GM19438 (cell line): ENCODE measurements around the gene CENPT.
"Not testable (repeated sequence)": the region's sequence is repeated elsewhere in the genome, so short reads cannot be mapped to it uniquely, and the experiment has no call there.

ENCODE experiments used
- ATAC-seq: cut with Tn5 transposase; IDR thresholded peaks from one replicate; pipeline ENCODE4 v1.9.1; 2021; ENCODE audit warnings: low read depth; ENCODE audit not compliant: unreplicated experiment

Gene CENPT

DNA sequence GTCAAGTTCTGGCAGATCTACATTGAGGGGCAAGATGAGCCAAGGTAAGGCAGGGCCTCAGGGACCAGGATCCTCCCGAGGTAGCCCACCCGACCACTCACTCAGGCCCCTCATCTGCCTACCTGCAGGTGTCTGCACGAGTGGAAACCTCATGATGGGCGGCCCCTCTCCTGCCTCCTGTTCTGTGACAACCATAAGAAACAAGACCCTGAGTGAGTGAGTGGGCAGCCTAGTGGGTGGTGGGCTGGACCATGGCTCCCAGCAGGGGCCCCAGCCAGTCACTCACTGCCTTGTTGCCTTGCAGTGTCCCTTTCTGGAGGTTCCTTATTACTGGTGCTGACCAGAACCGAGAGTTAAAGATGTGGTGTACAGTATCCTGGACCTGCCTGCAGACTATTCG, 30.7 kb upstream of the CENPT start:
- ATAC-seq: no peak

DNA sequence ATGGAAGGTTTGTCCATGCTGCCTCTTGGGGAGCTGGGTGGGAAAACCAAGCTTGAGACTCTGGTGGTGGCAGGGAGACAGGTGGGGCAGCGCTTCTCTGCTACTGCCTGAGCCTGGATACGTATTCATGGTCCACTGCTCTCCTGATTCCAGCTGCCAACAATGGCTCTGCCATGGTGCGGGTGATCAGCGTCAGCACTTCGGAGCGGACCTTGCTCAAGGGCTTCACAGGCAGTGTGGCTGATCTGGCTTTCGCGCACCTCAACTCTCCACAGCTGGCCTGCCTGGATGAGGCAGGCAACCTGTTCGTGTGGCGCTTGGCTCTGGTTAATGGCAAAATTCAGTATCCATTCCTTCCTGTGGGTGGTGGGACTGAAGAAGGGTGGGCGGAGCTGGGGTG, 29.6 kb upstream of the CENPT start:
- no peak for ATAC-seq

DNA sequence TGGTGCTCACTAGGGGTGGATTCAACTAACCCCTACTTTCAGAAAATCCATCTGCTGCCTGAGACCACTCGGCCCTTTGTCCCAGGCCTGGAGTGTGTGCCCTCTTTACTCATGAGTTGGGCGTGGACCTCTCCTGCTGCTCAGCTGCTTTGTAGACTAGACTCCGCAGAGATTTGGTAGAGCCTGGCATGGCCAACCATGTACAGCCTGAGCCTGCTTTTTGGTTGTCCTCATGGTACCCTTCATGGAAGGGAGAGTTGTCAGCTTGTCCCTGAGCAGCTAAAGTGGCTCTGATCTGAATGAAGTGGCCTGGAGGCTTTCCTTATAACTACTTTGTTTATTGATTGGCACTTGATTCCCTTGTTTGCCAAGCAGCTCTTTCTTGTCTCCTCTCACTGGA, 26.9 kb upstream of the CENPT start:
- ATAC-seq: no peak

DNA sequence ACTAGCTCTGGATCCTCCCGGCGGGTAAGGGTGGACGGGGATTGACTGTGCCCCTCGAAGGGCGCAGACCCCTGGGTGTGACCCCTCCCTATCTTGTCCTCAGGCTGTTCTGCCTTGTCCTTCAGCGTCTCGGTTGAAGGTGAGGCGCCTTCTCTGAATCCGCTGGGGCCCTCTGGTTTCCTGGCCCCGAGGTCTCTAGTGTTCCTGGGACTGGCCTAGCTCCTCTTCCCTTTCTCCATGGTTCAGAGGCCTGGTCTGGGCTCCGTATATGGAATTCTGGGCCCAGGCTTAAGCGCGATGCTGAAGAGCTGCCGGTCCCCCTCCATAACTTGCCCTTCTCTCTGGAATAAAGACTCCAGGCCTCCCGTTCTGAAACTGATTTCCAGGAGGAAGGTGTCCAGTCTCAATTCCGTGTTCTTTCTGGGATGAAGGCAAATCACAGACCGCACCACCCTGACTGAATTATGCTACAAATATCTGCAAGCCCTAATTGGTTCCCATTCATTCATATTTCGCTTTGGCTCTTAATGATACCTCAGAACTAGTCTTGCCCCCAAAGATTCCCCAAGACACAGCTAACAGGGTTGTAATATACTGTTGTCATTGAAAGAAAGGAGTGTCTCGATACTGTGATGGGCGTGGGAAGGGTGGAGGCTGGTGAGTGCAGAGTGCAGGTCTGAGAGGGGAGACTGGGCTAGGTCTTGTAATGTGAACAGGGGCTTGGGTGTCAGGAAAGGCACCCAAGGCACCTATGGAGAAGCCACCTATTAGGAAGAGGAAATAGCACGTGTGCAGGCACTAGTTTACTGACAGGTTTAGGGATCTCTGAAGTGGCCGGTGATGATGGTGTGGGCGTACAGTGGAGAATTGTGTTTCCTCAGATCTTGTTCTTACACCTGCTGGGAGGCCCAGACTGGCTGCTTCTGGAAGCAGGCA, 26.2 kb upstream of the CENPT start:
- no peak for ATAC-seq

DNA sequence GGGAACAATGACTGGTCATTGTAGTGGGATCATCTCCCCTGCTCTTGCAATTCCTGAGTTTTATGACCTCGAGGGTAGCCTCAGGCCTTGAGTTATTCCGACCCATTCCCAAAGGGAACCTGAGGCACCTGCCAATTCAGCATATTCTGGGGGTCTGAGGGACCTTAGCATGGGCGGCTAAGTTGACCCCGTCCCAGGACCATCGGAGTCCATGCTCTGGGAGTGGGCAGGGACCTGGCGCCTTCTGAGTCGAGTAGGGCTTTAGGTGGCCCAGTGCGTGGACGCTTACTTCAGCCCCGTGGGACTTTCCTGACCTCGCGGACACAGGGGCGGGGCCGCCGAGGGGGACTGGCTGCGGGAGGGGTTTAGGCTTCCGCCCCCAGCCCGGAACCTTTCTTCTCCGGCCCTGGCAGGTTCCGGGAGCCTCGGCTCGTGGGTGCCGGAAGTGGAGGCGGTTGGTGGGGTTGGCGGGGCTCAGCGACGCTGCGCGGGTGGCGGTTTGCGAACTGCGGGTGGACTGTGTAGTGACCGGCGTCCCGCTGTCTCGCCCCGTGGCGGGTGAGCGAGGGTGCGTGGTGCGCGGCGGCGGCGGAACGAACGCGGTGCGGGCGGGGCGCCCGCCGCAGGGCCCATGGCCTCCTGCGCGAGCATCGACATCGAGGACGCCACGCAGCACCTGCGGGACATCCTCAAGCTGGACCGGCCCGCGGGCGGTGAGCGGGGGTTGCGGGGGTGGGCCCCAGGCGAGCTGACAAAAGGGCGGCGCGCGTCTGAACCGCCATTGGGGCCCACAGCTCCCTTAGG, 25.3 kb upstream of the CENPT start, which contains the start of gene EDC4:
TSS of gene EDC4 (plus strand) at position 422 of the 804 bp plus-strand sequence. CDS start at position 632, 210 bp downstream.
- peak; percentile 80 for ATAC-seq

DNA sequence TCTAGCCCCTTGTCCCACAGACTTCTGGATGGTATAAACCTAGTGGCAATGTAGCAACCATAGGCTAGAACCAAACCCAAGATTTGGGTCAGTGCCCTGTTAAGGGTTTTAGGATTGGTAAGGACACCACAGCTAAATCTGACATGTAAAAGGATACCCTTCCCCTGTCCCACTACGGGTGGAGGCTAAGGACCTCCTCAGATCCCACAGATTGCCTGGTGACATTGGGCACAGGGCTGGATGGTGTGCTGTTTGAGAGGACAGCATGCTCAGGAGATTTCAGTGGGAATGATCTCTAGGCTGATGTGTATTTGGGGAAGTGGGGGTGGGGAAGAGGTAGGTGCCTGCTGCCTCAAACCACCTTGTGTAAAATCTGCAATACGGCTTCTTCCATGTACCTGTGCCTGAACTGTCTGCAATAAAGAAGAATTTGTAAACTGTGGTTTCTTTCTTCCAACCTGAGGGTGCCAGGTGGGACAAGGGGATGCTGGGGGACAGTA, 24.7 kb upstream of the CENPT start:
- no peak for ATAC-seq

DNA sequence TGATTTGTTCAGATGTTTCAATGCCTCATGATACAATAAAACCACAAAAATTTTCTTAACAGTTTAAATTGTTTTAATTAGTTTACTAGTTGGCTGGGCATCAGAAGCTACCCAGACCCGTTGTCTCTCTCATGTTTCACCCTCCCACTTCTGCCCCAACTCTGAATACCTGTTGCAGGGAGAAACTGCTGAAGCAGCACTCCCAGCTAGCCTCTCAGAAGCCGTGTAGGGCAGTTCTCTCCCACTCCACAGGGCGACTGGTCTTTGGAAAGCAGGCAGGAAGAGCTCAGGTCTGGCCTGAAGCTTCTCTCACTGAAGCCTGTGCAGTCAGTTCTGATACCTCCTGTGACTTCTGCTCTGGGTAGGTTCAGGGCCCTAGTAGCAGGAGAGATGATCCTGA, 23.8 kb upstream of the CENPT start:
- no peak for ATAC-seq

DNA sequence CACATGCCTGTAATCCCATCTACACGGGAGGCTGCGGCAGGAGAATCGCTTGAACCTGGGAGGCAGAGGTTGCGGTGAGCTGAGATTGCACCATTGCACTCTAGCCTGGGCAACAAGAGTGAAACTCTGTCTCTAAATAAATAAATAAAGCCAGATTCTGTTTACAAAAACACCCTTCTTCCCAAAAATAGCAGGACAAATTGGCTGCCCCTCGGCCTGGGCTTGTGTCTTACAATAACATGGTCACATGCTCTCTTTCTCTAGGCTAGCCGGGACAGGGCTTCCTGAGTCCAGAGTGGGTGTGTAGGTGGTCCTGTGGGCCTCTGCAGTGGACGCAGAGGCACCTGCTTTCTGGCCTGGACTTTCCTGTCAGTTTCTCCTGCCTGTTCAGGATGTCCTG, 22.2 kb upstream of the CENPT start:
- ATAC-seq: no peak

DNA sequence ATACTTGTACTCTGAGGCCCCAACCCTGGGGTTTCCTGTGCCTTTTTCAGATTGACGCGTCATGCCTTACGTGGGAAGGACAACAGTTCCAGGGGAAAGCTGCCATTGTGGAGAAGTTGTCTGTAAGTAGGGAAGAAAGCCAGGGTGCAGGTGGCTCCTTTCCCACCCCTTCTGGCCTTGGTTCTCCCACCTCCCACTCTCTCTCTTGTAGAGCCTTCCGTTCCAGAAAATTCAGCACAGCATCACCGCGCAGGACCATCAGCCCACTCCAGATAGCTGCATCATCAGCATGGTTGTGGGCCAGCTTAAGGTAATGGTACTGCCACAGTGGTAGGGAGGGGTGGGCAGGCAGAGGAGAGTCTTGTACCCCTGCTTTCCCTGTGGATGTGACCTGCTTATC, 20.8 kb upstream of the CENPT start:
- no peak for ATAC-seq

DNA sequence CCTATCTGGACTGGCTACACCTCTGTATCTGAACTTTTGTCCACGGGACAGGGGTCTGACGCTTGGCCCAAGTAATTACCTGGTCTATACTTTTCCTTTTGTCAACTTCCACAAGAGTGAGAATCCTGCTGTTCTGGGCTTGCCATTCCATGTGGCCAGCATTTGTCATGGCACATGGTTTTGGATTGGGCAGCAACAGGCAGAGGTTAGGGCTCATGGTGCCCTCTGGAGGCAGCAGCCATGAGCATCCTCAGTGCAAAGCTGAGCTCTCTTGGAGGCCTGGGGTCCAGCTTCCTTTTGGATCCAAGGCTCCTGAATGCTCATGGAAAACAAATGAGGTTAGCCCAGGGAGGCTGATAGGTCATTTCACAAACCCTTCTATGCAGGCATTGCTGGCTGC, 17.8 kb upstream of the CENPT start:
- ATAC-seq: no peak

DNA sequence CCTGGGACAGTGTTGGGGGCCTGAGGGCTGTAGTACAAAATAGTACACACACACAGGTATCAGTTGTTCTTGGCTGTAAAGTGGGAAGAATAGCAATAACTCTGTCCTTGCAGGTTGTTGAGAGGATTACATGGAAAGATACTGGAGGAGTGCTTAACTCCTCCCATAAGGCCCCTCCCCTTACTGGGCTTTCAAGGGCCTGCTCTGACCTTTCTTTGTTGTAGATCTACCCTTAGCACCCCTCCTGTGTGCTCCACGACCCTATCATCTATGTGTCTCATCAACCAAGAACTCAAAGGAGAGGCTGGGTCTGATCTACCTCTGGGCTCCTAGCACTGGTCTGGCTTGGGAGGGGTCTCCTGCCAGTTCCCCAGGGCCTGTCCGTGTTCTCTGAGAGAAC, 17.1 kb upstream of the CENPT start:
- ATAC-seq: no peak

DNA sequence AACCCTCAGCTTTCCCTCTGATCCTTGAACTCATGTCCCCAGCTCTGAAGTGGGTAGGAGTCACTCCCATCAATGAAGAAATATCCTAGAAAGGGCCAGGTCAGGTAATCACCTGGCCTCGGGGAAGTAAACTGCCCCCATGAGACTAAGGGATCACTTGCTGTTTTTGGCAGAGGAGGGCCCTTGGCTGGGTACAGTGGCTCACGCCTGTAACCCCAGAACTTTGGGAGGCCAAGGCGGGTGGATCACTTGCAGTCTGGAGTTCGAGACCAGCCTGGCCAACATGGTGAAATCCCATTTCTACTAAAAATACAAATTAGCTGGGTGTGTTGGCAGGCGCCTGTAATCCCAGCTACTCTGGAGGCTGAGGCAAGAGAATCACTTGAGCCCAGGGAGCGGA, 16.6 kb upstream of the CENPT start:
- not testable (repeated sequence) for ATAC-seq

DNA sequence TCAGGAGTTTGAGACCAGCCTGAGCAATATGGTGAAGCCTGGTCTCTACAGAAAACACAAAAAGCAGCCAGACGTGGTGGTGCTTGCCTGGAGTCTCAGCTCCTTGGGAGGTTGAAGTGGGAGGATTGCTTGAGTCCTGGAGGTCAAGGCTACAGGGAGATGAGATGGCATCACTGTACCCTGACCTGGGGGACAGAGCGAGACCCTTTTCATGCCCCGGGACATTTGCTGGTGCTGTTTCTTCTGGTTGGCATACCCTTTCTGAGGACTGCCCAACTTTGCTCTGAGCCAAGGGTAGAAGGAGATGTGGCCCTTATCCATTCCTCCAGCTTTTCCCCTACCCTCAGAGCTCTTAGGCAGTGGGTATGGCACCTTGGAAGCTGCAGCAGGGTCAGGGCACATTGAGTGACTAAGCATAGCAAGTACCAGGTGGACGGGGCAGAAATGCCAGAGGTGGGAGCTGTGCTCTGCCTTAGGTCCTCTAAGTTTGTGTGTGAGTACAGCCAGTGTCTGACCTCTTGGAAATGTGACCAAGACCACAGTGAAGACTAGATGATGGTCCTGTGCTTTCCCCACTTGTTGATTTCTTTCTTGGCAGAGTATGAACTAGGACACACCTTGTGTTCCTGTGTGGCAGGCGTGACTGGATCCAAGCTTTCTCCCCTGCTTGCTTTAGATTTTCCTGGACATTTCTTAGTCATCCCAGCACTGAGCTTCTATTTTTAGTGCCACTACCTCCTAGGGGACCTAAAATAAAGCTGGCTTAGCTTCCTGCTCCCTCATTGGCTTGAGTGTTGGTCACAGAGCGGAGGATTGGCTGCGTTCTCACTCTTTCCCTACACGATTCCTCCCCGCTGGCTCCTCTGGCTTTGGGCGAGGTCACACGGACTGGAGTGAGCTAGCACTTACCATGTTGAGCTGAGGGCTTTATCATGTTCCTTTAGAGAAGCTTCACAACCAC, 15.4 kb upstream of the CENPT start:
- no peak for ATAC-seq

DNA sequence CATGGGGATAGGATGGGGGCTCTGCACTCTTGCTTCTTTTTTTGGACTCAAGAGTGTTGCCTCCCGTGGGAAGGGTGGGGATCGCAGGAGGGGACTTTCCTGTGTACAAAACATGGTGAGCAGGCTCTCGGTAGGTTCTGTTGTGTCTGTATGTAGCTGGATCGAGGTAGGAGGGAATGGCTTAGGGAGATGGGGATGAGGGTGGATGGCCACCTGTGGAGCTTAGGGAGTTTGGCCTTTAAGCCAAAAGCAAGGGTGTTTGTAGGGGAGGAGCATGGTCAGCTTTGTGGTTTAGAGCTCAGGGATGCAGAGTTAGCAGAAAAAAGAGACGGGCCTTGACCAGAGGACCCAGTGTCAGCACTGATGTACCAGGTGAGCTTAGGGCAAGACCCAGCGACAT, 14.4 kb upstream of the CENPT start:
- ATAC-seq: no peak

DNA sequence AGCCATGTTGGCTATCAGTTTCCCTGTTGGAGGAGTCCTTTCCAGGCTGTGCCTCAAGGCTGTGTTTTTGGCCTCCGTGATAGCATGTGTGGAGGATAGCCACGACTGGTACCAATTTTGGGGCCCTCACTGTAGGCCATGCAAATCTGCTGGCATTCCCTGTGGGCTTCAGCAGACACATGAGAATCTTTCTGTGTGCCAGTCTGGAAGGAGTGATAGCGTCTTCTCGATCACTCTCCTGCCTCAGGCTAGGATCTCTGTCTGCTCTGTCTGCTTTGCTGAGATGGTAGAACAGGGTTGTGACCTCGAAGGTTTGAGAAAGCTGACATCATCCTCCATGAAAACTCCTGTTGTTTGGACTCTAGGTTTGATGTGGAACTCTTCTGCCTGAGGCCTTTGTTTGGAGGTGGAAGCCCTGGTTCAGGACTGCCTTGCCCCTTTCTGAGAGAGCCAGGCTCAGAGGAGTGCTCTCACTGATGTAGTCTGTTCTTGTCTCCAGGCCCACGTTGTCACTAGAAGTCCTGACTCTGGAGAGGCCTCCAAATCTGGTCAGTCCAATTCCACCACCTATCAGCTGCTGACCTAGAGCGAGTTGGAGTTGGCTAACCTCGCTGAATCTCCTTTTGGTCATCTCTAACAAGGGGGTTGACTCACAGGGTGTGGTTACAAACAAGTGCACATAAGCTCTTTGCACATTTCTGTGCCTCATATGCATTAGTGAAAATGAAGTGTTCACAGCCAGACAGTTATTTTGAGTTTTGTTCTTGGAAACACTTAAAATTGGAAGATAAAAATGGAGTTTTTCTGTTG, 13.3 kb upstream of the CENPT start:
- ATAC-seq: no peak

DNA sequence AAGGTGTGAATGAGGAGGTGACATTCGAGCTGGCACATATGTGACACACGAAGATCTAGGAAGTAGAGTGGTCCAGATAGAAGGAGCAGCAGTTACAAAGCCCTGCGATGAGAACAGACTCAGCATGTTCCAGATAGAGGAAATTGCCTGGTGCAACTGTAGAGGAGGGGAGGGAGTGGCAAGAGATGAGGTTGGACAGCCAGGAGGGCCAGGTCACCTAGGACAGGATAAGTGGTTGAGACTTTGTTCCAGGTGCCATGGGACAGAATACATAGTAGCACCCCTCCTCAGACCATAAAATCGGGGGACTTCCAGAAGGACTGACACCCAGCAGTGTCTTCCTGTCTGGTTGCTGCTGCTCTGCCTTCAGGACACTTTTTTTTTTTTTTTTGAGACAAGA, 11.0 kb upstream of the CENPT start:
- ATAC-seq: no peak

DNA sequence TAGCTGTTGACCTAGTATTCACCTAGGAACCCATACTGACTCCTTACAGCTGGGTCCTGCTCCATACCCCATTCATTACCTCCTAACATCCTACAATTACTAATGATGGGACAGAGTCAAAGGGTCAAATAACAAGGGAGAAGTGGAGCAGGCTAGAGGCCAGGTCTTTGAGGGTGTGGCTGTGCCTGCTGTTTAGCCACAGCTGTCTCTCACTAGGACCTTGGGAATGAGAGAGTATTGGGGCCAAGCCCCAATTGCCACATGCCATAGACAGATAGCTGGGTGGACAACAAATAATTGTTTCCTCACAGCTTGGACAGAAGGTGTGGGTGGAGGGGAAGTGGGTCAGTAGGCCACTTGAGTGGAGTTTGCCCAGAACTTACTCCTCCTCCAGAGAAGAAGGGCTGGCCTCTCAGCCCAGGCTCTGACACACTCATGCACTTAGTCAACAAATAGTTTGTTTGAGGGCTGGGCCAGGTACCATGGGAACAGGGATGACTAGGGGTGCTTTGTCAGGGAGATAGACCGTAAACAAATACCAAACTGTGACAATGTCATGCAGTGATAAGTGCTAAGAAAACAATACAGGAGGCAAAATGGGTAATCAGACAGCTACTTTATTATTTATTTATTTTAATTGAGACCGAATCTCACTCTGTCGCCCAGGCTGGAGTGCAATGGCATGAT, 10.2 kb upstream of the CENPT start:
- ATAC-seq: no peak

DNA sequence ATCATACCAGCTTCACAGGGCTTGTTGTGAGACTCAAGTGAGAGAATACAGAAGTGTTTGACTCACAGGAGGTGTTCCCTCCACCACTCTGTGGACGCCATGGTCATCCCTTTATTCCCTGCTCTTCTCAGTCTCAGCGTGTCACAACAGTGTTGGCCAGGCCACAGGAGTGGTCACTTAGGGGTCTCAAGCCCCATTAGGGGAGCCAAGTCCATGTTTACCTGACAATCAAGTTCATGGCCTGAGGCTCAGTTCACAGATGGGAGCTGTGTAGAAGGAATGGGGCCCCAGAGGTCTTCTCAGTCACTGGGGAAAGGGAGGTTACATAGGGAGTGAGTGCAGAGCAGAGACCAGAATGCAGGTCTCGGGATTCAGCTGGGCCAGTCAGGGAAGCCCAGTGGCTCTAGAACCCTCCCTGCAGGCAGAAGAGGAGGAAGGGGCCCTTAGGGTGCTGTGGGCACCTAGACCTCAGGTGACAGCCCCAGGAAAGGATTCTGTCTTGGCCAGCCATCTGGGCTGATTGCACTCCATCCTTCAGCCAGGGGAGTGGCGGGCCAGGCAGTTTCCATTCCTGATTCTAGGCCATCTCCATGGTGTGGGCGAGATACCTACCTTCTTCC, 9.5 kb upstream of the CENPT start:
- ATAC-seq: no peak

DNA sequence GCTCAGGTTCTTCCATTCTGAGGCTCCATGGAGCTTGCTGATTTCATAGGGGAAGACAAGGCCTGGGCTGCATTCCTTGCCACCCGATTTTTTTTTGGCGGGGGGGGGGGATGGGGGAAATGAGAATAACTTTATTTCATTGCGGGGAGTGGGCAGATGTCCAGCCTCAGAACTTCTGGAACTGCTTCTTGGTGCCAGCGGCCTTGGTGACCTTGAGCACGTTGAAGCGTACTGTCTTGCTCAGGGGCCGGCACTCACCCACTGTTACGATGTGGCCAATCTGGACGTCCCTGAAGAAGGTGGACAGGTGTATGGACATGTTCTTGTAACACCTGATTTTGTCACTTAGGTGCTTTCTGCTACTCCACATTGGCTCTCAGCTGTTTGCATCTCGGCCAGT, 8.3 kb upstream of the CENPT start:
- ATAC-seq: no peak
